Caco-2 (cell line): ENCODE measurements around the gene ODAD3. TPM values are rescaled to one million over a fixed set of nuclear protein-coding genes. Genes with fewer than 3 reads are reported as not detected.

ENCODE experiments used
- BruUV-seq: library from RNA; stranded (reverse); fragments of 400-500 nt; replicated peaks from 2 replicates; lab custom pipeline; 2021; lab: Mats Ljungman, UMichigan
- CTCF ChIA-PET: fragments of 300-600 bp; sonication (Branson Sonifier 250); formaldehyde crosslinking; loops from one replicate; lab custom pipeline; 2022; ENCODE audit warnings: antibody characterized with exemption; lab: Charles Lee
- POLR2A ChIA-PET: fragments of 300-600 bp; sonication (Branson Sonifier 250); formaldehyde crosslinking; loops from one replicate; lab custom pipeline; 2022; ENCODE audit warnings: antibody characterized with exemption; lab: Charles Lee
- DNase-seq, 2 experiments: peaks; one replicate each; pipeline versions ENCODE4 v3.0.0 to v3.0.0-alpha.2; 2020 to 2022
- H3K27me3 ChIP-seq: replicated peaks from 2 replicates; pipeline ENCODE4 v1.6.0; 2011; ENCODE audit warnings: low read length; ENCODE audit not compliant: control insufficient read depth, insufficient read depth
- H3K36me3 ChIP-seq: 2 replicates; pipeline ENCODE4 v1.5.1; 2011; ENCODE audit warnings: low read length; ENCODE audit not compliant: control insufficient read depth, insufficient read depth
- H3K4me1 ChIP-seq: fragments of 250-450 bp; sonication (Bioruptor Pico); 2 replicates; pipeline ENCODE4 v1.5.1; 2020; ENCODE audit warnings: mild to moderate bottlenecking
- H3K4me3 ChIP-seq: 2 replicates; pipeline ENCODE4 v1.5.1; 2011; ENCODE audit warnings: low read depth, mild to moderate bottlenecking, control low read depth, low read length
- H3K9me3 ChIP-seq: fragments of 250-450 bp; sonication (Bioruptor Pico); 2 replicates; pipeline ENCODE4 v1.5.1; 2020; ENCODE audit warnings: mild to moderate bottlenecking, moderate library complexity
- H3K27ac Mint-ChIP-seq: one replicate; pipeline ENCODE4 v1.8.0; 2022; ENCODE audit warnings: mixed read lengths; ENCODE audit not compliant: unreplicated experiment
- H3K27me3 Mint-ChIP-seq: one replicate; pipeline ENCODE4 v1.8.0; 2022; ENCODE audit warnings: mixed read lengths; ENCODE audit not compliant: insufficient read depth, unreplicated experiment
- H3K36me3 Mint-ChIP-seq: one replicate; pipeline ENCODE4 v1.8.0; 2022; ENCODE audit warnings: mild to moderate bottlenecking, mixed read lengths; ENCODE audit not compliant: insufficient read depth, unreplicated experiment
- H3K4me1 Mint-ChIP-seq: one replicate; pipeline ENCODE4 v1.8.0; 2022; ENCODE audit warnings: low read depth, mixed read lengths; ENCODE audit not compliant: unreplicated experiment
- H3K4me3 Mint-ChIP-seq: one replicate; pipeline ENCODE4 v1.8.0; 2022; ENCODE audit warnings: mild to moderate bottlenecking, moderate library complexity, mixed read lengths; ENCODE audit not compliant: unreplicated experiment
- H3K9me3 Mint-ChIP-seq: one replicate; pipeline ENCODE4 v1.8.0; 2022; ENCODE audit warnings: mixed read lengths; ENCODE audit not compliant: unreplicated experiment
- CTCF ChIP-seq, 2 experiments: fragments of 200-600 bp in 1 of 2; IDR thresholded peaks; 1 replicate in 1 of 2; 2 replicates in 1 of 2; pipeline versions ENCODE4 v1.5.1 to v1.8.0; 2011 to 2022; ENCODE audit warnings: antibody characterized with exemption in 1 of 2, control low read depth in 1 of 2, inconsistent platforms in 1 of 2, low read depth in 1 of 2, low read length in 1 of 2, mild to moderate bottlenecking in 1 of 2, moderate library complexity in 1 of 2; ENCODE audit not compliant: insufficient read depth in 1 of 2, severe bottlenecking in 1 of 2, unreplicated experiment in 1 of 2
- intact Hi-C: fragments of 100-400 bp; cut with micrococcal nuclease; formaldehyde crosslinking; loops from one replicate; pipeline ENCODE4 v1.10.0; 2022; ENCODE audit not compliant: unreplicated experiment
- total RNA-seq: library from RNA; stranded (reverse); gene quantifications from 2 replicates; pipeline ENCODE4 v1.2.3, GENCODE V29; 2022

ODAD3 gene
- total RNA-seq, 1 experiment from 2014 or later: not detected

GRCh38 chr19:11448410-11448809 lies 13.5 kb upstream of the ODAD3 start:
- DNase-seq: no peak
- H3K36me3 ChIP-seq: peaks cover 2% of the 10 kb centered on the region
- TF ChIP-seq CTCF (IDR thresholded peaks at IDR 0.05; ENCODE audit: insufficient read depth in 1 of 2, low read depth in 1 of 2, low read length in 1 of 2, severe bottlenecking in 1 of 2, unreplicated experiment in 1 of 2): no peak
- H3K36me3 Mint-ChIP-seq: peaks cover 52% of the 10 kb centered on the region
- H3K9me3 ChIP-seq: no peaks in the 10 kb centered on the region
- no peak overlapping the region for H3K4me3 ChIP-seq
- no peaks in the 10 kb centered on the region for H3K4me1 ChIP-seq
- CTCF ChIA-PET: no interaction called here
- H3K9me3 Mint-ChIP-seq: no peaks in the 10 kb centered on the region
- no peak overlapping the region for H3K27ac Mint-ChIP-seq
- H3K4me3 Mint-ChIP-seq: no peak overlapping the region
- H3K4me1 Mint-ChIP-seq: no peaks in the 10 kb centered on the region
- intact Hi-C loops: no loop called here
- H3K27me3 ChIP-seq: no peaks in the 10 kb centered on the region
- POLR2A ChIA-PET: interaction anchor here (0.6 kb wide), 1 partner anchor 66 kb away, joined by 7 read pairs; no protein-coding TSS in a partner anchor
- BruUV-seq: no TSS peak
- H3K27me3 Mint-ChIP-seq: no peaks in the 10 kb centered on the region

- TF ChIP-seq CTCF (IDR thresholded peaks at IDR 0.05; ENCODE audit: insufficient read depth in 1 of 2, low read depth in 1 of 2, low read length in 1 of 2, severe bottlenecking in 1 of 2, unreplicated experiment in 1 of 2): no peak
- H3K4me1 Mint-ChIP-seq: no peaks in the 10 kb centered on the region
- no peaks in the 10 kb centered on the region for H3K27me3 Mint-ChIP-seq
- H3K36me3 ChIP-seq: peaks cover 2% of the 10 kb centered on the region
- H3K9me3 ChIP-seq: no peaks in the 10 kb centered on the region
- H3K27me3 ChIP-seq: no peaks in the 10 kb centered on the region
- no peak overlapping the region for H3K4me3 ChIP-seq
- H3K4me3 Mint-ChIP-seq: no peak overlapping the region
- no peak overlapping the region for H3K27ac Mint-ChIP-seq
- no peaks in the 10 kb centered on the region for H3K9me3 Mint-ChIP-seq
- ChIA-PET CTCF (interaction anchor here (0.7 kb wide), 1 partner anchor 102 kb away, joined by 5 read pairs; the partner anchor contains the start of gene TMEM205), POLR2A (interaction anchor here (0.6 kb wide), 1 partner anchor 65 kb away, joined by 7 read pairs; no protein-coding TSS in a partner anchor)
- intact Hi-C loops: no loop called here
- BruUV-seq: no TSS peak
- no peak for DNase-seq
- no peaks in the 10 kb centered on the region for H3K4me1 ChIP-seq
- H3K36me3 Mint-ChIP-seq: peaks cover 48% of the 10 kb centered on the region
Observed at GRCh38 chr19:11447347-11448262, 12.7 kb upstream of the ODAD3 start.

DNA sequence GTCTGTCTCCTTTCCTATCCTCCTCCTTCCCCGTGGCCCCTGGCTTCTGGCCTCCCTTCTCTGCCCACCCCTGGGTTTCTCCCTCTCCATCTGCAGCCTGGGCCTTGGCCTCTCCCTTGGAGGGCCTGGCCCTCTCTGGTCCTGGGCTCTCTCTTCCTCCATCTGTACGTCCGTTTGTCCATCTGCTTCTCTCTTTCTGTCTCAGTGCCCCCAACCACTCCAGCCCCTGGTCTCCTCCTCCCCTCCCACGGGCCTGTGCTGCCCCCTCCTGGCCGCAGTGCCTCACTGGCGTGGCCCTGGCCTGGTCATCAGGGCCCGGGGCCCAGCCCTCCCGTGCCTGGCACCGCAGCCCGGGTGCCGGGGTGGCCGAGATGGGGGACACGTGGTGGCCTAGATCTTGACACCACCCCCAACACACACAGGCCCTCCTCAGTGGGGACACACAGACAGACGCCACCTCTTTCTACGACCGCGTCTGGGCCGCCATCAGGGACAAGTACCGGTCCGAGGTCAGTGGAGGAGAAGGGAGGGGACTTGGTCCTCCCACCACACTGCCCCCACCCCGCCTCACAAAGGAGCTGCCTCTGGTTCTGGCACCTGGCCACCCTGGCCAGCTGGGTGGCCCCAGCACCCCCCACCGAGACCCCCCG lies 11.9 kb upstream of the ODAD3 start:
- CTCF ChIA-PET: interaction anchor here (0.7 to 1.6 kb wide), 3 partner anchors 36 to 101 kb away, joined by 3 to 12 read pairs (median 5); partner anchors contain the start of gene TMEM205
- TF ChIP-seq CTCF (IDR thresholded peaks at IDR 0.05; ENCODE audit: insufficient read depth in 1 of 2, low read depth in 1 of 2, low read length in 1 of 2, severe bottlenecking in 1 of 2, unreplicated experiment in 1 of 2): peak; percentile 52 to 68
- intact Hi-C loops: no loop called here
- Mint-ChIP-seq H3K9me3 (no peaks in the 10 kb centered on the region), H3K4me1 (no peaks in the 10 kb centered on the region), H3K27ac (no peak overlapping the region), H3K4me3 (no peak overlapping the region), H3K27me3 (no peaks in the 10 kb centered on the region), H3K36me3 (peaks cover 55% of the 10 kb centered on the region)
- H3K4me1 ChIP-seq: no peaks in the 10 kb centered on the region
- no peak overlapping the region for H3K4me3 ChIP-seq
- DNase-seq: peak in 1 of 2 experiments; percentile 72
- POLR2A ChIA-PET: interaction anchor here (0.9 kb wide), 1 partner anchor 66 kb away, joined by 4 read pairs; no protein-coding TSS in a partner anchor
- no TSS peak for BruUV-seq
- no peaks in the 10 kb centered on the region for H3K9me3 ChIP-seq
- no peaks in the 10 kb centered on the region for H3K27me3 ChIP-seq
- peaks cover 2% of the 10 kb centered on the region for H3K36me3 ChIP-seq
